ENCODE measurements around the gene SULT1A1.
"Not testable (repeated sequence)": the region's sequence is repeated elsewhere in the genome, so short reads cannot be mapped to it uniquely, and the experiment has no call there.

GRCh38 chr16:28608867-28609596 is 812 bp downstream of the SULT1A1 start:
- not testable (repeated sequence) for TF ChIP-seq CTCF (IDR thresholded peaks at IDR 0.05); EZH2 (IDR thresholded peaks at IDR 0.05; ENCODE audit: borderline replicate concordance, insufficient read depth, low read depth, low read length, poor library complexity, severe bottlenecking)
